Activated T-cell treated with anti-CD3 and anti-CD28 coated beads, Interleukin-2, amount 50 U/mL, for 4 hours (primary cell): ENCODE measurements around the gene LDAH. TPM values are rescaled to one million over a fixed set of nuclear protein-coding genes. Genes with fewer than 3 reads are reported as not detected.
"Not testable (repeated sequence)": the region's sequence is repeated elsewhere in the genome, so short reads cannot be mapped to it uniquely, and the experiment has no call there.

ENCODE experiments used
- ATAC-seq, 2 donors: fragments of 200-7000 bp; cut with Tn5 transposase; one replicate each; pipeline ENCODE4 v1.10.0; 2021
- DNase-seq: peaks from one replicate; pipeline ENCODE4 v3.0.0-alpha.2; 2020
- H3K27me3 Mint-ChIP-seq: one replicate; pipeline ENCODE4 v1.8.0; 2021; ENCODE audit warnings: low read depth, mixed read lengths
- H3K36me3 Mint-ChIP-seq: one replicate; pipeline ENCODE4 v1.8.0; 2022; ENCODE audit warnings: mixed read lengths; ENCODE audit not compliant: insufficient read depth
- H3K4me1 Mint-ChIP-seq: one replicate; pipeline ENCODE4 v1.8.0; 2021; ENCODE audit warnings: low read depth, mixed read lengths
- H3K4me3 Mint-ChIP-seq: one replicate; pipeline ENCODE4 v1.8.0; 2021; ENCODE audit warnings: mild to moderate bottlenecking, moderate library complexity, mixed read lengths
- H3K9me3 Mint-ChIP-seq: one replicate; pipeline ENCODE4 v1.8.0; 2021; ENCODE audit warnings: mixed read lengths
- total RNA-seq, 3 donors: library from RNA; stranded (reverse); gene quantifications; one replicate each; pipeline ENCODE4 v1.2.1, GENCODE V29; 2021

The LDAH gene
- total RNA-seq, 3 donors from 2014 or later: 28.9 to 32.2 (median 30.1) TPM

DNA sequence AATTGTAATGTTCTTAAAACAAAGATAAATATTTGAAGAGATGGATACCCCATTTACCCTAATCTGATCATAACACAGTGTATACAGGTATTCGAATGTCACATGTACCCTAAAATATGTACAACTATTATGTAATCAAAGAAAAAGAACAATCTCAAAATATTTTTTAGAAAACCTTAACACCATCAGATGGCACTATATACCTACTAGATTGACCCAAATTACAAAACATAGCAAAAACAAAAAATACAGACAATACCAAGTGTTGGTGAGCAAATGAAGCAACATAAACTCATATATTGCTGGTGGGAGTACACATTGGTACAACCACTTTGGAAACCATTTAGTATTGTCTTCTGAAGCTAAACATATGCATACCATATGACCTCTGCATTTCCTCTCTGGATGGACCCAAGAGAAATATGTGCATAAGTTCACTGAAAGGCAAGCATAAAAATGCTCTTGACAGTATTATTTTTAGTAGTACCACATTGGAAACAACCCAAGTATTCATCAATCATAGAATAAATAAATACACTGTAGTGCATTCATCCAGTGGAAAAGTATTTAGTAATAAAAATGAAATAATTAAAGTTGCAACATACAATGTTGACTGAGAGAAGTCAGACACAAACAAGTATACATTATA is 100.2 kb downstream of the LDAH start:
- ATAC-seq: no peak
- DNase-seq: no peak
- Mint-ChIP-seq H3K36me3 (peaks cover 51% of the 10 kb centered on the region), H3K4me3 (no peak overlapping the region), H3K27me3 (no peaks in the 10 kb centered on the region), H3K9me3 (peaks cover 17% of the 10 kb centered on the region), H3K4me1 (no peaks in the 10 kb centered on the region)

DNA sequence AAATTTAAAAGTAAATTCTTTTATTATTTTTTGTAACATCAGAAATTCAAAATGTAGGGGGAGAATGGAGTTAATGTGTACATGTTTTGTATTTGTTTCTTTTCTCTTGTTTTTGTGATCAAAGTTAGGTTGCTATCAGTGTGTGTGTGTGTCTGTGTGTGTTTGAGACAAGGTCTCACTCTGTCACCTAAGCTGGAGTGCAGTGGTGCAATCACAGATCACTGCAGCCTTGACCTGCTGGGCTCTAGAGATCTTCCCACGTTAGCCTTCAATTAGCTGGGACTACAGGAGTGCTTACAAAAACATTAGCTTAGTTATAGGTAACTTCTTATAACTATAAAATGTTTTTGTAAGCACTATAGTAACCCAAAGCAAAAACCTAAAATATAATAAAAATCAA is 105.3 kb downstream of the LDAH start:
- ATAC-seq: no peak
- DNase-seq: no peak
- peaks cover 3% of the 10 kb centered on the region for H3K4me1 Mint-ChIP-seq

DNA sequence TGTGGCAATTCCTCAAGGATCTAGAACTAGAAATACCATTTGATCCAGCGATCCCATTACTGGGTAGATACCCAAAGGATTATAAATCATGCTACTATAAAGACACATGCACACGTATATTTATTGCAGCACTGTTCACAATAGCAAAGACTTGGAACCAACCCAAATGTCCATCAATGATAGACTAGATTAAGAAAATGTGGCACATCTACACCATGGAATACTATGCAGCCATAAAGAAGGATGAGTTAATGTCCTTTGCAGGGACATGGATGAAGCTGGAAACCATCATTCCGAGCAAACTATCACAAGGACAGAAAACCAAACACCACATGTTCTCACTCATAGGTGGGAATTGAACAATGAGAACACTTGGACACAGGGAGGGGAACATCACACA is 106.7 kb downstream of the LDAH start:
- Mint-ChIP-seq H3K36me3 (peaks cover 59% of the 10 kb centered on the region), H3K9me3 (peaks cover 22% of the 10 kb centered on the region)
- DNase-seq, ATAC-seq, H3K4me1 Mint-ChIP-seq, H3K27me3 Mint-ChIP-seq, H3K4me3 Mint-ChIP-seq: not testable (repeated sequence)

More for the DNA sequence above, 105.3 kb downstream of the LDAH start:
- Mint-ChIP-seq H3K9me3 (peaks cover 22% of the 10 kb centered on the region), H3K27me3 (no peaks in the 10 kb centered on the region), H3K36me3 (peaks cover 58% of the 10 kb centered on the region), H3K4me3 (no peak overlapping the region)

DNA sequence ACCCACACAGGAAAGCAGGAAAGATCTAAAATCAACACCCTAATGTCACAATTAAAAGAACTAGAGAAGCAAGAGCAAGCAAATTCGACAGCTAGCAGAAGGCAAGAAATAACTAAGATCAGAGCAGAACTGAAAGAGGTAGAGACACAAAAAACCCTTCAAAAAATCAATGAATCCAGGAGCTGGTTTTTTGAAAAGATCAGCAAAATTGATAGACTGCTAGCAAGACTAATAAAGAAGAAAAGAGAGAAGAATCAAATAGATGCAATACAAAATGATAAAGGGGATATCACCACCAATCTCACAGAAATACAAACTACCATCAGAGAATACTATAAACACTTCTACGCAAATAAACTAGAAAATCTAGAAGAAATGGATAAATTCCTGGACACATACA is 108.5 kb downstream of the LDAH start:
- H3K36me3 Mint-ChIP-seq: peaks cover 56% of the 10 kb centered on the region
- ATAC-seq, H3K4me1 Mint-ChIP-seq, DNase-seq, H3K4me3 Mint-ChIP-seq, H3K27me3 Mint-ChIP-seq: not testable (repeated sequence)
- H3K9me3 Mint-ChIP-seq: peaks cover 17% of the 10 kb centered on the region

DNA sequence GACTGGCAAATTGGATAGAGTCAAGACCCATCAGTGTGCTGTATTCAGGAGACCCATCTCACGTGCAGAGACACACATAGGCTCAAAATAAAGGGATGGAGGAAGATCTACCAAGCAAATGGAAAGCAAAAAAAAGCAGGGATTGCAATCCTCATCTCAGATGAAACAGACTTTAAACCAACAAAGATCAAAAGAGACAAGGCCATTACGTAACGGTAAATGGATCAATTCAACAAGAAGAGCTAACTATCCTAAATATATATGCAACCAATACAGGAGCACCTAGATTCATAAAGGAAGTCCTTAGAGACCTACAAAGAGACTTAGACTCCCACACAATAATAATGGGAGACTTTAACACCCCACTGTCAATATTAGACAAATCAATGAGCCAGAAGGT is 109.3 kb downstream of the LDAH start:
- not testable (repeated sequence) for H3K27me3 Mint-ChIP-seq, H3K4me3 Mint-ChIP-seq, ATAC-seq, DNase-seq, H3K4me1 Mint-ChIP-seq
- peaks cover 53% of the 10 kb centered on the region for H3K36me3 Mint-ChIP-seq
- H3K9me3 Mint-ChIP-seq: peaks cover 12% of the 10 kb centered on the region

DNA sequence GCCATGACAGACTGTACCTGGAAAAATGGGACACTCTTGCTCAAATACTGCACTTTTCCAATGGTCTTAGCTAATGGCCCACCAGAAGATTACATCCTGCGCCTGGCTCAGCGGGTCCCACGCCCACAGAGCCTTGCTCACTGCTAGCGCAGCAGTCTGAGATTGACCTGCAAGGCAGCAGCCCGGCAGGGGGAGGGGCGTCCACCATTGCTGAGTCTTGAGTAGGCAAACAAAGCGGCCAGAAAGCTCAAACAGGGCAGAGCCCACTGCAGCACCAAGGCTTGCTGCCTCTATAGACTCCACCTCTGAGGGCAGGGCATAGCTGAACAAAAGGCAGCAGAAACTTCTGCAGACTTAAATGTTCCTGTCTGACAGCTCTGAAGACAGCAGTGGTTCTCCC is 111.3 kb downstream of the LDAH start:
- peaks cover 37% of the 10 kb centered on the region for H3K36me3 Mint-ChIP-seq
- not testable (repeated sequence) for H3K9me3 Mint-ChIP-seq, DNase-seq, ATAC-seq, H3K4me3 Mint-ChIP-seq, H3K27me3 Mint-ChIP-seq, H3K4me1 Mint-ChIP-seq

DNA sequence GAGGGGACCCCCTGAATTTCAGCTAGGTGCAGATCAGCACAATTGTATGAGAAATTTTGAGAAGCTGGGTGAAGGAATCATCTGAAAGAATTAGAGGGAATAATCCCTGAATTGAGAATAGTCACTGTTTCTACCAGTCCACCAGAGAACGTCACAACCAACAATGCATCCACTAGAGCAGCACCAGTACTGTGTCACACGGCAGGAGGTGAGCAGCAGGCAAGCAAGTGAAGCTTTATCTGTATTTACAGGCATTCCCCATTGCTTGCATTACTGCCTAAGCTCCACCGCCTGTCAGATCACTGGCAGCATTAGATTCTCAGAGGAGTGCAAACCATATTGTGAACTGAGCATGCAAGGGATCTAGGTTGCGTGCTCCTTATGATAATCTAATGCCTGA is 115.3 kb downstream of the LDAH start:
- H3K4me1 Mint-ChIP-seq: no peaks in the 10 kb centered on the region
- no peak overlapping the region for H3K4me3 Mint-ChIP-seq
- ATAC-seq: no peak
- no peak for DNase-seq
- no peaks in the 10 kb centered on the region for H3K27me3 Mint-ChIP-seq
- no peaks in the 10 kb centered on the region for H3K9me3 Mint-ChIP-seq
- H3K36me3 Mint-ChIP-seq: peaks cover 26% of the 10 kb centered on the region

DNA sequence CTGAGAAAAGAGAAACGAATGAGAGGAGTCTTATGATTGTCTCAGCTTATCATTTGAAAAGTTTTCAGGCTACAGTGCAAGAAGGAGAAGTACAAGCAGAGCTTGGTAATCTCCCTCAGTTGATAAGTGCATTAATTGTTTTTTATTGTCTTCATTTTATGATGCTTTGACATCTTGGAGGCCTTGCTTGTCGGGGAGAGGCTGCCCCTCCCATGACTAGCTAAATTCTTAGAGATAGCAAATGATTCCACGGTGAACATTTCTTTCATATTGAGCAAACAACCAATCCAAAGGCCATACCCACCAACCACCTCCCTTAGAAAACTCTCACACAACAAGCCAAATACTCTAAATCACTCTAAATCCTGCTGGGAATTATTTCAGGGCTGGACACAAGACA is 116.1 kb downstream of the LDAH start:
- ATAC-seq (no peak), DNase-seq (no peak)
- Mint-ChIP-seq H3K4me3 (no peak overlapping the region), H3K36me3 (peaks cover 25% of the 10 kb centered on the region), H3K27me3 (no peaks in the 10 kb centered on the region), H3K4me1 (no peaks in the 10 kb centered on the region), H3K9me3 (no peaks in the 10 kb centered on the region)

DNA sequence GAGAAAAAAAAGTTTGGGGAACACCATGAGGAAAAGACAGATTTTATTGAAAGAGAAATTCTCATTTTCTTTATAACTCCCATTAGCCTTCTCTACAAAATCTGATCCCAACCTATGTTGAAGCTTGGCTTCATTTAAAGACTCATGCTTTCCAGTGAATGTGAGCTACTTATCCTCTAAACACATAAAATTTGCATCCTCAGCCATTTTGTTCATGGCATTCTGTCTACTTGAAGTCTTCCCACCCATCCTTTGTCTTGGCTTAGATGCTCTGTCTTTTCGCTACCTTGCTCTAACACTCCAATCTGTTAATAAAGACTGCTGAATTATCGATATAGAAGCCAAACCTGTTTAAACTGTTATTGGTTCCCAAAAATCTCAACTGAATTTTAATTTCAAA is 116.7 kb downstream of the LDAH start:
- DNase-seq: no peak
- no peaks in the 10 kb centered on the region for H3K9me3 Mint-ChIP-seq
- ATAC-seq: no peak
- H3K27me3 Mint-ChIP-seq: no peaks in the 10 kb centered on the region
- no peak overlapping the region for H3K4me3 Mint-ChIP-seq
- H3K4me1 Mint-ChIP-seq: no peaks in the 10 kb centered on the region
- H3K36me3 Mint-ChIP-seq: peaks cover 24% of the 10 kb centered on the region

DNA sequence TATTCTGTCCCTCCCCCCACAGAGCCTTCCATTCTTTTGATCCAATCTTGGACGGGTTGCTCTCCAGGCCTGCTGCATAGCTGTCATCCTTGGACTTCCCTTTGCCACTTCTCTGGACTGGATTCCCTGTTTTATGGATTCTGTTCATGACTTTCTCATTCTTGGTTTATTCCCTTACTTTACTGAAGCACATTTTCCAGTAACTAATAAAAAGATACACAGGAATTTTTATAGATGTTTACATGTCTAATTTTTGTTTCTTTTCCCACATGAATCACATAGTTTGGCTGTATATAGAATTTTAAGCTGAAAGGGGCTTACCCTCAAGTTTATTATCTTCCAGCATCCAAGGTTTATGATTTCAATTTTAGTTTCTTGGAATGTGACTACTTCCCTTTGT is 118.0 kb downstream of the LDAH start:
- H3K27me3 Mint-ChIP-seq: no peaks in the 10 kb centered on the region
- no peaks in the 10 kb centered on the region for H3K4me1 Mint-ChIP-seq
- H3K36me3 Mint-ChIP-seq: peaks cover 22% of the 10 kb centered on the region
- H3K9me3 Mint-ChIP-seq: no peaks in the 10 kb centered on the region
- no peak for ATAC-seq
- DNase-seq: no peak
- H3K4me3 Mint-ChIP-seq: no peak overlapping the region

DNA sequence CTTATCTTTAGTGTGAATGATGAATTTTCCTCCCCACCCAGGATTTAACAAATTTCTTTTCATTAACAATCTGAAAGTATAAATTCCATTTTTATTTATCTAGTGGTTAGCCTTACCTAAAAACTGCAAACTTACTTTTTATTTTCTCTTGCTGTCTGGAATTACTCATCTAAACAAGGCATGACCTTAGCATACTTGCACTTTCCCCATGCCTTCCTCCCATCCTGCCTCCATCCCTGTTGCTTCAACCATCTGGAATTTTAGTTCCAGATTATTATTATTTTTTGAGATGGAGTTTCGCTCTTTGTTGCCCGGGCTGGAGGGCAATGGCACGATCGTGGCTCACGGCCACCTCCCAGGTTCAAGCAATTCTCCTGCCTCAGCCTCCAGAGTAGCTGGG is 120.3 kb downstream of the LDAH start:
- Mint-ChIP-seq H3K4me1 (peaks cover 1% of the 10 kb centered on the region), H3K27me3 (no peaks in the 10 kb centered on the region), H3K9me3 (no peaks in the 10 kb centered on the region), H3K36me3 (peaks cover 29% of the 10 kb centered on the region), H3K4me3 (no peak overlapping the region)
- no peak for ATAC-seq
- no peak for DNase-seq

DNA sequence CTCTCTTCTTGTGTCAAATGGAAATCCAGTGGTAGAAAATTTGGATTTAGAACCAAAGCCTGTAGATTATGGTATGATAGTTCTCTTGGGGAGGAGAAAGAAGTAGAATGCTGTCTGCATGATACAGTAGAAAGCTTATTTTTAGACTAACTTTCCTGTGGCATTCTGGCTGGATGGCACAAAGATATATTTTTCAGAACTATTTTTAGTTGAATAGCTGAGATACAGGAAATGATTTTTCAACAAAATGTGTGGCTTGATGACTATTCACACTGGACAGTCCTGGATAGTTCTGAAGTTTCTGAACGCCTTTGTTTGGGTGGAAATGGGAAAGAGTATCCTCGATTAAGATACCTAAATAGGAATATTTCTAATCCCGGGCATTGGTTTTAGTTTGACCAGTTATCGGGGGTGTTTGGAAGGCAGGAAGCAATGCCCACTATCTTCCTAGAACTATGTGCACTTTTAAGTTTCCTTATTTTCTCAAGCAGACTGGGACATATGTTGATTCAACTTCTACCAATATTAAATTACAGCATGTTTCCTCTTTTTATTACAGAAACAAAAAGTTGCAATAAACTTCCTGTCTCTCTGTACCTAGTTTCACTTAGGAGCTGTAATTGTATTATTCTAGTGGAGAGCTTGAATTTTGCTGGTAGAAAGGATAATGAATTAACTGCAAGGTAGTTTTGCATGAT is 123.8 kb downstream of the LDAH start:
- no peak overlapping the region for H3K4me3 Mint-ChIP-seq
- H3K36me3 Mint-ChIP-seq: peaks cover 29% of the 10 kb centered on the region
- ATAC-seq (no peak), DNase-seq (no peak)
- H3K4me1 Mint-ChIP-seq: peaks cover 1% of the 10 kb centered on the region
- H3K27me3 Mint-ChIP-seq: no peaks in the 10 kb centered on the region
- H3K9me3 Mint-ChIP-seq: no peaks in the 10 kb centered on the region

DNA sequence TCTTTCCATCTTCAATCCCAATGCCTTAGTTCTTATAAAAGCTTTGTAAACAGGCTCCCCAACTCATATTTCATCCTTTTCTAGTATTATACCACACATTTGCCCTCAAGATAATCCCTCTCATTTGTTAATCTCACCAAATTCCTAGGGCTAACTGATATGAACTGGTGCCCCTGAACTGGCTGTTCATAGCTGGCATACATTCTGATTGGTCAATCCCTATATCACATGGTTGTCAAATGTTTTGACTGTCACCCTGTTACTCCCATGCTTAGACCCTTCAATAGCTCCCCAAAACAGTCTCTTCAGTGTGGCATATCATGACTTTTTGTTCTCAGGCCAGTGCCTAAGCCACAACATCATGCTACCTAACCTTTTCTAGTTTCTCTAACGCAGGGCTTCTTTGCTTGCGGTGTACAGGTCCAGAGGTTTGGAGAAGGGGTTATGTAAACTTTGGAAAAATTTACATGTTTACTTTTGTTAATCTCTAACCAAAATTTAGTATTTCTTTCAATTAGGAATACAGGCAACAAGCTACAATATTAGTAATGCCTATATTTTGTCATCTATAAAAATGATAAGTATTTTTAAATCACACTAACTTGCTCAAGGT is 125.5 kb downstream of the LDAH start:
- Mint-ChIP-seq H3K4me1 (peaks cover 1% of the 10 kb centered on the region), H3K36me3 (peaks cover 32% of the 10 kb centered on the region), H3K4me3 (no peak overlapping the region), H3K27me3 (no peaks in the 10 kb centered on the region), H3K9me3 (no peaks in the 10 kb centered on the region)
- ATAC-seq (no peak), DNase-seq (no peak)

DNA sequence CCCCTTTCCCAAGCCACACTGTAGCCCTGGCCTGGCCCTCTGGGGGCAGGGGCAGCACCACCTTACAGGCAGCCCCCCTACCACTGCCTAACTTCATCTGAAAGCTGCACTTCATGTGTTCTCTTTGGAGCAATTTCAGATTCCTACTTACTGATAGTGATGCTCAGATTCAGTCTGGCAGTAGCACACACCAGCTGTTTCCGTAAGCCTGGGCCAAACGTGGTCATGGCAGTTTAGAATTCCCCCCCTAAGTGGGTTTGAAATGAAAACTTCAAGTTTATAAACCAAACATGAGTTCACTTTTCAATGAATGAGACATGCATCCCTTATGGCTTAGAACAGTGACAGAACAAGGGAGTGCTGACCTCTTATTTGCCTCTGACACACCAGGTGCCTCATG is 126.5 kb downstream of the LDAH start:
- no peak for ATAC-seq
- H3K36me3 Mint-ChIP-seq: peaks cover 33% of the 10 kb centered on the region
- peaks cover 1% of the 10 kb centered on the region for H3K4me1 Mint-ChIP-seq
- H3K4me3 Mint-ChIP-seq: no peak overlapping the region
- no peaks in the 10 kb centered on the region for H3K9me3 Mint-ChIP-seq
- no peaks in the 10 kb centered on the region for H3K27me3 Mint-ChIP-seq
- DNase-seq: no peak

DNA sequence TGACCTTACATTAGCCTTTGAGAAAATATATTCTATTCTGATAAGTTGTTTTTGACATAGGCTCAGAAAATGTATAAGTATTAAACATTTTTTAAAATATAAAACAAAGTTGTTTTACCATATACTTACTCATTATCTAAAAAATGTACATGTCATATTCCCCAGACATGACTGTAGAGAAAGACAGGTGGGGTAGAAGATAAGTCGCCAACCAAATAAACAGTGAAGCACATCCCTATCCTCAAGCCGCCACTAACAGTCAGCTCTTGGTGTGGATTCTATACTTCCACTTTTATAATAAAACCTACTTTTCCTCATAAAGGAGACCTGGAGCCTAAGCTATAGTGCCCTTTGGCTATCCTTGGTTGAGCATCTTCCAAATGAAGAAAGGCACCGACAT is 129.6 kb downstream of the LDAH start:
- Mint-ChIP-seq H3K4me3 (no peak overlapping the region), H3K9me3 (no peaks in the 10 kb centered on the region), H3K36me3 (peaks cover 27% of the 10 kb centered on the region), H3K4me1 (no peaks in the 10 kb centered on the region), H3K27me3 (no peaks in the 10 kb centered on the region)
- ATAC-seq (no peak), DNase-seq (no peak)
